Left colon (tissue), 2 donors: ENCODE data around the gene NLRP10. TPM values are rescaled to one million over a fixed set of nuclear protein-coding genes. Genes with fewer than 3 reads are reported as not detected.

Experiments
- ATAC-seq: fragments of 200-7000 bp; cut with Tn5 transposase; one replicate; pipeline ENCODE4 v1.9.1; 2020; ENCODE audit warnings: mild to moderate bottlenecking, moderate library complexity
- DNase-seq, 2 donors: peaks; one replicate each; pipeline ENCODE4 v3.0.0-alpha.2; 2020
- intact Hi-C, 2 donors: fragments of 100-400 bp; cut with DNase I in 1 of 2; cut with micrococcal nuclease in 1 of 2; formaldehyde crosslinking; loops; one replicate each; pipeline versions ENCODE4 v1.11.2 to v1.14.0; 2022; cut with DNase I, micrococcal nuclease
- total RNA-seq, 2 donors: library from RNA; stranded (reverse); fragmentation: NEBNext Ultra II Directional; extraction: Animal tissue kit (Norgen Biotek cat#: 25700); gene quantifications; one replicate each; pipeline ENCODE4 v1.2.1, GENCODE V29; 2021
- donor health status: DM: no; HTN: no; CAD: no.
- donor health status: DM: yes; HTN: yes; CAD: no.

NLRP10 gene
- total RNA-seq, 2 donors from 2014 or later = not detected

DNA sequence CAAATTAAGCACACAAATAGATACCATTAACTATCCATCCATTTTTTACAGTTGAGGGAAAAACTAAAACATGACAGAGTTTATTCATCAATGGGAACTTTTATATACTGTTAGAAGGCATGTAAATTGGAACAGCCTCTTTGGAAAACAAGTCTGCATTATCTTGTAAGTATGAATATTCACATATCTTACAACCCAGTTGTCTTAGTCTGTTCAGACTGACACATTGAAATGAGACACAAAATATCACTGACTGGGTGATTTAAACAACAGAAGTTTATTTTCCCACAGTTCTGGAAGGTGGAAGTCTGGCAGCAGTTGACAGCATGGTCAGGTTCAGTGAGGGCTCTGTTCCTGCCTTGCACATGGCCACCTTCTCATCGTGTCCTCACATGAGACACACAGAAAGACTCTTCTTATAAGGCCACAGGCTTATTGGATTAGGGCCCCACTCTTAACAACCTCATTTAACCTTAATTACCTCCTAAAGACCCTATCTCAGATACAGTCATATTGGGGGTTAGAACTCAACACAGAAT is 16.4 kb upstream of the NLRP10 start:
- DNase-seq = no peak
- intact Hi-C loops = no loop called here

DNA sequence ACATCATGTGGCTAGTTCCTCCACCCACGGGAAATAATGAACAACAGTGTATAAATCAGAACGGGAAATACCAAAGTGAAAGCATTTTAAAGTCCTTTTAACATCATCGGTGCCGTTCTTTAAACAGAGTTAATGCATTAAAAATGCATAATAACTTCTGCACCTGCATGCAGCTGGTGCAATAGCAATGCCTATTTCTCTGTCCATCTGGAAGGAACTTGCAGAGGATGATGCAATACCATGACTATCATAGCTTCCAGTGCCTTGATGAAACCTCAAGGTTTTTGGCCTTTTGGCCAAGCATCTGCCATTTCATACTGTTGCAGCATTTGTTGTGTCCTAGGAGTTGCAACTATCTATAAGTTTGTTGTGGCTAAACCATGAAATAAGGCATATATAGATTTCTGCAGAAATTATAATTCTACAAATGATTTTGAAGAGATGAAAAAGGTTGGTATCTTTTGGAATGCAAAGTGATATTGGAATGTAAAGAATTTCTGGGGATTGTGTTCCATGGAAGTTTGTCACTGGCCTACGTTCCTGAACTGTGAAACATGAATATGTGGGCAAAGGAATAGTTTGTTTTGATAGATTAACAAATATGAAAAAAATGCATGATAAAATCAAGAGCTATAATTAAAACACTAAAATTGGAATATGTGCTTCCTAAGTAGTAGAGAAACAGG is 12.1 kb upstream of the NLRP10 start:
- DNase-seq (no peak), ATAC-seq (no peak)
- intact Hi-C loops = no loop called here

More for the DNA sequence above, 16.4 kb upstream of the NLRP10 start:
- no peak for ATAC-seq

GRCh38 chr11:7974668-7975067 is 9.4 kb upstream of the NLRP10 start:
- no peak for DNase-seq
- no peak for ATAC-seq
- intact Hi-C loops = no loop called here

- ATAC-seq (no peak), DNase-seq (no peak)
- intact Hi-C loops = no loop called here
Observed at GRCh38 chr11:7973011-7973410, 7.8 kb upstream of the NLRP10 start.

DNA sequence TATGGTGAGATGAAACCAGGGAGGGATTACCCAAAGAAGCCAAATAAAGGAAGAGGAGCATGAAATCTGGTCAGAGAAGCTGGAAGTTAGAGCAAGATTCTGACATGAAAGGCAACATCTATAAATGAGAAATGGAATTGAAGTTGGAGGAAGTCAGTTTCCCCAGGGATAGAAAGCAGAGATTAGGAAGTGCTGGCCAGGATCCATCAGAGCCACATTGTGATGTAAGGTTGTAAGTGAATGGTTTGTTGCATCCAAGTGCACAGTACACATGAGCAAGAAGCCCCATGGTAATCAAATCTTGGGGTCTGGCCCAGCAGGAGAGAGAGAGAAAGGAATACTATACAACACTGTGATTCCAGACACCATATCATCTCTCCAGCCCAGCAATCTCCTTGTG is 6.6 kb upstream of the NLRP10 start:
- intact Hi-C loops = no loop called here
- DNase-seq (no peak), ATAC-seq (no peak)

DNA sequence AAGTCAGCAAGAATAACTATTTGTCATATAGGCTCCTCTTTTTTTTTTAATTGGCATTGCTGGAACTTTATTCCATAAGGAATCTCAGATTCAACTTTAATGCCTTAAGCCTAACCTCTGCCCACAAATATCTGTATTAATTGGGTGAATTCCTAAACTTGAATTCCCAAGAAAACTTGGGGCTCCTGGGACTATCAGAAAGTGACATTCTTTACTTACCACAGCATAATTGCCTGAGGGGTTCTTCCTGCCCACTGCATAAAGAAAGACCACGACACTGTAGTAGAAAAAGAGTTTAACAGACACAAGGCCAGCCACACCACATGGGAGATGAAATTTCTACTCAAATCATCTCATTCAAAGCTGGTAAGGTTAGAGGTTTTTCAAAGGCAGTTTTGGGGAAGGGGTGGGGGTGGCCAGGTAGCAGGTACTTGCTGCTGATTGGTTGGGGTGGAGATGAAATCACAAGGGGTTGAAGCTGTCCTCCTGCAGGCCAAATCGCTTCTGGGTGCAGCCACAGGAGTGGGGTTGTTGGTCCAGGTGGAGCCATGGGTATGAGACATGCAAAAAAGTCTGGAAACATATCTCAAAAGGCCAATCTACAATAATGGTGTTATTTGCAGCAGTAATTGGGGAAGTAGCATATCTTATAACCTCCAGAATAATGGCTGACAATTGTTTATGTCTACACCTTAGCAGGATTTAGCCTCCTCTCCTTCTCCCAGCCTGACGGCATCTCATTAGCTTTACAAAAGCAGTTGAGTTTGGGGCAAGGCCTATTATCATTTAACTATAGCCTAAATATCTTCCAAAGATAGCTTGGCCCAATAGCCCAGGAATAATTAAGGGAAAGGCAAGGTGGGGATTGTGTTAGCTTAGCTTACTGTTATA is 4.8 kb upstream of the NLRP10 start:
- DNase-seq = no peak
- no peak for ATAC-seq
- intact Hi-C loops = no loop called here

- ATAC-seq (no peak), DNase-seq (no peak)
- intact Hi-C loops = no loop called here
Observed at GRCh38 chr11:7968686-7969085, 3.4 kb upstream of the NLRP10 start.

- intact Hi-C loops = no loop called here
- no peak for ATAC-seq
- DNase-seq = no peak
Observed at GRCh38 chr11:7967826-7968225, 2.6 kb upstream of the NLRP10 start.

DNA sequence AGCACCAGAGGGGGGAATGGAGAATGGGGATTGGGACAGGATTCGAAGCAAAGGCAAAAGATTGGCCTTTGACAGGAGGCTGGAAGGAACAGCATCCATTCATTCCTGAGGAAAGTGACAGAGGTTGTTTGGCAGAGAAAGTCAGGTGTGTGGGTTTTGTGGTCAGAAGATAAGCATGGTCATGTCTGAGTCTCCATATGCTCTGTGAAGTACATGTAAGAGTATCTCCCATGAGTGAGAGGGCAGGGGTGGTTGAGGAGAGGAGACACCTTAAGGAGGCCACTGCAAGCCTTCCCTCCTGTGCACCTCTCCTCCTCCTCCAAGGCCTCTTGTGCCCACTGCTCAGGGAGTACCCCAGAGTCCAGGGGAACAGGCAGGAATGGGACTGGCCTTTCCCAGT is 1.9 kb upstream of the NLRP10 start:
- intact Hi-C loops = no loop called here
- DNase-seq (no peak), ATAC-seq (no peak)

- no peak for ATAC-seq
- no peak for DNase-seq
- intact Hi-C loops = no loop called here
Observed at GRCh38 chr11:7964873-7965272, 374 bp downstream of the NLRP10 start.

GRCh38 chr11:7964261-7964660 is 986 bp downstream of the NLRP10 start:
- DNase-seq (no peak), ATAC-seq (peak; percentile 34)
- intact Hi-C loops = no loop called here

DNA sequence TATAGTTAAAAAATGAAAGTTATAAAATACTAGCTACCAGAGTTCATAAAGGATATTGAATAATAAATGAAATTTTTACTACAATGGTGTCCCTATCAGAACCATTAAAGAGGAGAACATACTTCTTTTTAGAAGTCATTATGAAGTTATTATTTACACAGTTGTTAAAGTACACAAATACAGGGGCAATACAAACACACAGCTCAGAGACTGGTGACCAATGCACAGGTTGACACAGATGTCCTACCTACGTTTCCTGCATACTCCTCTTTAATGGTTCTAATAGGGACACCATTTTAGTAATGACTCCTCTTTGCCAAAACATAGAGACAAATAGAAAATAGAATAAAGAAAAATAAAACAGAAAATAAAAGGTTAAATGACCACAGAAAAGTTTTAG is 10.1 kb downstream of the NLRP10 start:
- intact Hi-C loops = no loop called here
- ATAC-seq (no peak), DNase-seq (no peak)

- intact Hi-C loops = no loop called here
- ATAC-seq = no peak
- no peak for DNase-seq
Observed at GRCh38 chr11:7949934-7950333, 15.3 kb downstream of the NLRP10 start.

GRCh38 chr11:7944123-7944522 is 21.1 kb downstream of the NLRP10 start:
- ATAC-seq = no peak
- intact Hi-C loops = no loop called here
- DNase-seq = no peak

DNA sequence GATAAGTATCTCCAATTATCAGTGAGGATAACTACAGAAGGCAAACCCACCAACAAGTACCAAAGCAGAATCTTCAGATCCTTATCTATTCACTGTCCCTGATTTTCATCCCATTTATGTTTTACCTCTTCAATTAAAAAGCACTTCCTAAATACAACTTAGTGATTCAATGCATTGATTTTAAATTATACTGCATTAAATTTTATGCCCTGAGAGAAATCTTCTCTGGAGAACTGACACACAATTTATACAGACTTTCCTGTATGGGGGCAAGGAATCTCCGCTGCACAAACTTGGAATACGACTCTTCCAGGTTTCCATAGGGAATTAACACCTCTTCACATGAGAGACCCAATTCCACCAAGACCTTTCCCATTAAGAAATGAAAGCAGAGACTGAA is 23.6 kb downstream of the NLRP10 start, which contains the start of gene OR10A3:
OR10A3 (minus strand) TSS at position 101 of the 400 bp plus-strand sequence. CDS start 2,188 bp downstream, outside the sequence.
- intact Hi-C loops = no loop called here
- DNase-seq (no peak), ATAC-seq (no peak)

GRCh38 chr11:7941146-7941545 is 24.1 kb downstream of the NLRP10 start:
- DNase-seq = no peak
- intact Hi-C loops = no loop called here
- no peak for ATAC-seq

- intact Hi-C loops = no loop called here
- DNase-seq (peak; percentile 33 to 68), ATAC-seq (peak; percentile 81)
Observed at GRCh38 chr11:7936615-7937014, 28.6 kb downstream of the NLRP10 start.

DNA sequence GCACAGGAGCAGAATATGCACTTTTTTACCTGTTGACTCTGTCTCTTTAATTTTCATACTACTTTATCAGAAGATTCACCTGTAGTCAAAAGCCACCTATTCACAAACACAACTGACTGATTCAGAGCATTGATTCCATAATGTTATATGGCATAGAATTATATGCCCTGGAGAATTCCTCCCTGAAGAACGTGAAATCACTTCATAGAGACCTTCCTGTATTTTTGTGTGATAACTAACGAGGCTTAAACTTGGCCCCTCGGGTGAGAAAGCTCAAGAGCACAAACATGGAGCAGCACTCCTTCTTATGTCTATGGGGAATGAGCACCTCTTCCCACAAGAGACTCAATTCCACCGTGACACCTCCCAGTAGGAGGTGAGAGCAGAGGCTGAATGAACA is 34.1 kb downstream of the NLRP10 start, which contains the start of gene OR10A6:
OR10A6 (minus strand) TSS at position 101 of the 400 bp plus-strand sequence. CDS start 2,606 bp downstream, outside the sequence.
- ATAC-seq (no peak), DNase-seq (no peak)
- intact Hi-C loops = no loop called here

DNA sequence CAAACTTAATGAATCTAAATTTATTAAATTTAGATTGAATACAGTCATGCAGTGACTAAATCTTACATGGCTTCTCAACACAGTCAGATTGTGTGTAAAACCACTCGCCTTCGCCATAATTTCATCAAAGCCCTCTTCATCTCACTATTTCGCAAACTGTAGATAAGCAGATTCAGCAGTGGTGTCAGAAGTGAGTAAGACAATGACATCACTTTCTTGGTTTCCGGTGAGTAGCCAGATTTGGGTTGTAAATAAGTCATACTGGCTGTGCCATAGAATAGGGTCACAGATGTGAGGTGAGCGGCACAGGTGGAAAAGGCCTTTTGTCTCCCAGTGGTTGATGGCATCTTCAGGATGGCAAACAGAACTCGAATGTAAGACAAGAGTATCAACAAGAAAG is 37.6 kb downstream of the NLRP10 start:
- intact Hi-C loops = no loop called here
- no peak for ATAC-seq

GRCh38 chr11:7924536-7924935 is 40.7 kb downstream of the NLRP10 start:
- intact Hi-C loops = no loop called here
- DNase-seq (no peak), ATAC-seq (no peak)

More for the DNA sequence above, 37.6 kb downstream of the NLRP10 start:
- no peak for DNase-seq
